Left lung (tissue), 10 donors: ENCODE measurements around the gene RAB33B. TPM values are rescaled to one million over a fixed set of nuclear protein-coding genes. Genes with fewer than 3 reads are reported as not detected.

Experiments
- ATAC-seq: fragments of 200-7000 bp; cut with Tn5 transposase; one replicate; pipeline ENCODE4 v1.9.1; 2020; ENCODE audit warnings: moderate library complexity
- DNase-seq, 4 donors: peaks; one replicate each; pipeline ENCODE4 v3.0.0-alpha.2; 2013 to 2020
- H3K27ac ChIP-seq, 2 donors: fragments of 200-600 bp; sonication (generic) in 1 of 2; one replicate each; pipeline versions ENCODE4 v1.5.0 to v1.8.0; 2020 to 2021
- H3K27me3 ChIP-seq, 2 donors: fragments of 200-600 bp; sonication (generic) in 1 of 2; one replicate each; pipeline versions ENCODE4 v1.5.0 to v1.8.0; 2020 to 2021
- H3K36me3 ChIP-seq, 2 donors: fragments of 200-600 bp; sonication (generic) in 1 of 2; one replicate each; pipeline versions ENCODE4 v1.5.0 to v1.8.0; 2020 to 2021
- H3K4me1 ChIP-seq, 2 donors: fragments of 200-600 bp; one replicate each; pipeline ENCODE4 v1.8.0; 2021
- H3K4me3 ChIP-seq, 2 donors: fragments of 200-600 bp; sonication (generic) in 1 of 2; one replicate each; pipeline versions ENCODE4 v1.5.0 to v1.8.0; 2020 to 2021; ENCODE audit warnings: mild to moderate bottlenecking in 1 of 2
- H3K9me3 ChIP-seq, 2 donors: fragments of 200-600 bp; sonication (generic) in 1 of 2; one replicate each; pipeline versions ENCODE4 v1.5.0 to v1.8.0; 2020 to 2021
- intact Hi-C, 2 donors: fragments of 100-400 bp; cut with DNase I; formaldehyde crosslinking; loops; one replicate each; pipeline versions ENCODE4 v1.11.2 to v1.14.2; 2022
- polyA plus RNA-seq, 6 donors: library from polyadenylated mRNA; unstranded; fragments of 120-200 nt; gene quantifications; one replicate each; pipeline ENCODE4 v1.2.1, GENCODE V29; 2013; ENCODE audit not compliant: insufficient read length in 6 of 6
- total RNA-seq, 2 donors: library from RNA; stranded (reverse); fragmentation: NEBNext Ultra II Directional; extraction: Animal tissue kit (Norgen Biotek cat#: 25700); gene quantifications; one replicate each; pipeline ENCODE4 v1.2.1, GENCODE V29; 2021
- TF ChIP-seq, protein P1 (sequence below), 2 donors: fragments of 200-600 bp; sonication (generic) in 1 of 2; IDR thresholded peaks; one replicate each; pipeline versions ENCODE4 v1.5.0 to v1.8.0; 2021; ENCODE audit warnings: antibody characterized with exemption in 2 of 2
- donor health status: DM: no; HTN: yes; CAD: no.
- donor health status: DM: no; HTN: no; CAD: no.

RAB33B gene
- total and polyA plus RNA-seq, 8 donors, result 8.4 to 13.3 (median 11.0) TPM

DNA sequence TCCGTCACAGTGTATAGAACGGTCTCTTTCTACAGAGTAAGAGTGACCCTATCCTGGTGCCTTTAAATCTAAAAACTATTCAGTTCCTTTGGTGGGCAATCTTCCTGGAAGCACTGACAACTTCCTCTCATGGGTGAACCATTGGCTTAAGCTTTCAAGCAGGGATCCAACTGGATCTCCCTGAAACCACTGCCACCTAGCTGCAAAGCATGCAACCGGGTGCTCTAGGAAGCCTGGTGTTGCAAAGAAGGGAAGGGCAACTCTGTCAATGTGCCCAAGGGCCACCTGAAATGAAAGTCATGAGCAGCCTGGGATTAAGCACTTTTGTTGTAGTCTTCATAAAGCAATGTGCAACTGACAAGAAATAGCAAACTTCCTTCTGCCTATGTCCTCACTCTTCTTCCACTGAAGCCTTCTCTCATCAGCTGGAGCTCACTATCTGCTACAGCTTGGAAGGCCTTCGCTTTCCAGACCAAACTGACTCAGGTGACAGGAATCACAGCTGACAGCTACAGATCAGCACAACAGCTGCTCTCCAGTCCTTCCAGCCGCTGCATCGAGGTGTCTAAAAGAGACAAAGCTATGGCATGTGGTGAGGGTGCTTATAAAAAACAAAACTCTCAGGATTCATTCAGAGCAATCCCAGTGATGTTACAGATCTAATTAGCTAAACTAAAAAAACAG, 55.9 kb downstream of the RAB33B start:
- Histone ChIP-seq H3K36me3 (peaks cover 0 to 84% of the 10 kb centered on the region in 2 donors), H3K9me3 (no peaks in the 10 kb centered on the region), H3K27me3 (no peaks in the 10 kb centered on the region), H3K4me1 (no peaks in the 10 kb centered on the region), H3K27ac (no peak overlapping the region), H3K4me3 (no peak overlapping the region)
- TF ChIP-seq, protein P1, sequence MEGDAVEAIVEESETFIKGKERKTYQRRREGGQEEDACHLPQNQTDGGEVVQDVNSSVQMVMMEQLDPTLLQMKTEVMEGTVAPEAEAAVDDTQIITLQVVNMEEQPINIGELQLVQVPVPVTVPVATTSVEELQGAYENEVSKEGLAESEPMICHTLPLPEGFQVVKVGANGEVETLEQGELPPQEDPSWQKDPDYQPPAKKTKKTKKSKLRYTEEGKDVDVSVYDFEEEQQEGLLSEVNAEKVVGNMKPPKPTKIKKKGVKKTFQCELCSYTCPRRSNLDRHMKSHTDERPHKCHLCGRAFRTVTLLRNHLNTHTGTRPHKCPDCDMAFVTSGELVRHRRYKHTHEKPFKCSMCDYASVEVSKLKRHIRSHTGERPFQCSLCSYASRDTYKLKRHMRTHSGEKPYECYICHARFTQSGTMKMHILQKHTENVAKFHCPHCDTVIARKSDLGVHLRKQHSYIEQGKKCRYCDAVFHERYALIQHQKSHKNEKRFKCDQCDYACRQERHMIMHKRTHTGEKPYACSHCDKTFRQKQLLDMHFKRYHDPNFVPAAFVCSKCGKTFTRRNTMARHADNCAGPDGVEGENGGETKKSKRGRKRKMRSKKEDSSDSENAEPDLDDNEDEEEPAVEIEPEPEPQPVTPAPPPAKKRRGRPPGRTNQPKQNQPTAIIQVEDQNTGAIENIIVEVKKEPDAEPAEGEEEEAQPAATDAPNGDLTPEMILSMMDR (IDR thresholded peaks at IDR 0.05), result no peak
- DNase-seq (no peak), ATAC-seq (peak; percentile 79)
- intact Hi-C loops, result no loop called here

DNA sequence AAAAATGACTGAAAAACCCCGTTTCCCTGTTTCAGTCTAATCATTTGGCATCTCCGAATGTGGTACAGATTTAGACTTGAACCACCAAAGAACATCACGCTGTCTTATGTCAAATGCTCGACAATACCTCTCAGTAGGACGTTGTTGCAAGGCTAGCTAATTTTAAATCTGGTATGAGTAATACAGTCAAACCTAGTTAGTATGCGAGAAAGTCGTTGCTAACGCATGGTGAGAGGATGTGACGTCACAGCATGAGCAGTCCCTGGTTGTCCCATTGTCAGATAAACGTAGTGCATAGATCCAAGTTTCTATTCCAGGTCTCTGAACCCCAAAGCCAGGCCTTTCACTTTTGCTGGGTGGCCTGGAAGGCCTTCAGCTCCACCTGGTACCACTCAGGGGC, 57.4 kb downstream of the RAB33B start:
- H3K27me3 ChIP-seq, result no peaks in the 10 kb centered on the region
- ATAC-seq (no peak), DNase-seq (no peak)
- no peaks in the 10 kb centered on the region for H3K9me3 ChIP-seq
- H3K4me1 ChIP-seq, result no peaks in the 10 kb centered on the region
- no peak overlapping the region for H3K27ac ChIP-seq
- no peak overlapping the region for H3K4me3 ChIP-seq
- peaks cover 0 to 94% of the 10 kb centered on the region in 2 donors for H3K36me3 ChIP-seq
- TF ChIP-seq, protein P1 (IDR thresholded peaks at IDR 0.05), result no peak
- intact Hi-C loops, result no loop called here

DNA sequence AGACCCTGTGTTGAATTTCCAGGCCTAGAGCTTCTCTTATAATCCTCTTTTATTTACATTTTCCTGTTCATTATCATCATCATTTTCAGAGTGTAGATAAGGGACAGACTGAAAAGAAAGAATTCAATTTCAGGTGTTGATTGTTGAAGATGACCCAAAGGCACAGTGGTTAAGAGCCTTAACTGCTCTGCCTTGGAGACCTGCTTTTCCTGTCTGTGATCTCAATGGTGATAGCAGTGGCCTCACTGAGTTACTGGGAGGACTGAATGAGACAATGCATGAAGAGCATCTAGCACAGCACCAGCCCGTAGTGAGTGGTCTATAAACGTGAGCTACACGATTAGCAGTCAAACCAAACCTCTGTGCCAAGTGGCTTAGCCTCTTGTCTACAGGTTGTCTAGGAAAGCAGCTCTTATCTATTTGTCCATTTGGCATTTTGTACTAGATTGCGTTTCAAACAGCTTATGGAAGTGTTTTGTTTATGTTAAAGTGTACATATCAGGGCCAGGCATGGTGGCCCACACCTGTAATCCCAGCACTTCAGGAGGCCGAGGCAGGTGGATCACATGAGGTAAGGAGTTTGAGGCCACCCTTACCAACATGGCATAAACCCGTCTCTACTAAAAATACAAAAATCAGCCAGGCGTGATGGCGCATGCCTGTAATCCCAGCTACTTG, 60.6 kb downstream of the RAB33B start:
- H3K27ac ChIP-seq, result no peak overlapping the region
- no peaks in the 10 kb centered on the region for H3K9me3 ChIP-seq
- DNase-seq (no peak), ATAC-seq (no peak)
- peaks cover 0 to 97% of the 10 kb centered on the region in 2 donors for H3K36me3 ChIP-seq
- intact Hi-C loops, result no loop called here
- no peaks in the 10 kb centered on the region for H3K27me3 ChIP-seq
- H3K4me1 ChIP-seq, result no peaks in the 10 kb centered on the region
- TF ChIP-seq, protein P1 (IDR thresholded peaks at IDR 0.05), result no peak
- no peak overlapping the region for H3K4me3 ChIP-seq

DNA sequence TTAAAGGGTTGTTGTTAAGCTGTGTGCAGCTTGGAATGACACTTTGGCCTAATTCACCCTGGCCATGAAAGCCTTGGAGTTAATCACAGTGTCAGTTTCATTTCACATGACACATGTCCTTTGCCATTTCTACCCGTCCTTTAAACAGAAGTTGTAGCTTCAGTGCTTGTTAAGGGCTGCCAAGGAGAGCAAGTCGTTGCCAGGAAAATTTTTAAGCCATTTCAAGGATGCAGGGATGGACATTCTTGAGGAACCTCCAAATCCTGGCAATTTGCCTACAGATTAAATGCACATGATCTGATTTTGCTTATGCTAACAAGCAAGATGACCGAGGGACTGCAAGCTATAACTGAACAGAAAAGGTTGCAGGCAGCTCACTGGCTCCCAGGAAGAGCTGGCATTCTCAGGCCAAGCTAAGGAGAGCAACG, 61.6 kb downstream of the RAB33B start:
- Histone ChIP-seq H3K4me3 (no peak overlapping the region), H3K9me3 (no peaks in the 10 kb centered on the region), H3K27me3 (no peaks in the 10 kb centered on the region), H3K4me1 (no peaks in the 10 kb centered on the region), H3K36me3 (peaks cover 0 to 93% of the 10 kb centered on the region in 2 donors), H3K27ac (no peak overlapping the region)
- ATAC-seq, result no peak
- TF ChIP-seq, protein P1 (IDR thresholded peaks at IDR 0.05), result no peak
- DNase-seq, result no peak
- intact Hi-C loops, result no loop called here

DNA sequence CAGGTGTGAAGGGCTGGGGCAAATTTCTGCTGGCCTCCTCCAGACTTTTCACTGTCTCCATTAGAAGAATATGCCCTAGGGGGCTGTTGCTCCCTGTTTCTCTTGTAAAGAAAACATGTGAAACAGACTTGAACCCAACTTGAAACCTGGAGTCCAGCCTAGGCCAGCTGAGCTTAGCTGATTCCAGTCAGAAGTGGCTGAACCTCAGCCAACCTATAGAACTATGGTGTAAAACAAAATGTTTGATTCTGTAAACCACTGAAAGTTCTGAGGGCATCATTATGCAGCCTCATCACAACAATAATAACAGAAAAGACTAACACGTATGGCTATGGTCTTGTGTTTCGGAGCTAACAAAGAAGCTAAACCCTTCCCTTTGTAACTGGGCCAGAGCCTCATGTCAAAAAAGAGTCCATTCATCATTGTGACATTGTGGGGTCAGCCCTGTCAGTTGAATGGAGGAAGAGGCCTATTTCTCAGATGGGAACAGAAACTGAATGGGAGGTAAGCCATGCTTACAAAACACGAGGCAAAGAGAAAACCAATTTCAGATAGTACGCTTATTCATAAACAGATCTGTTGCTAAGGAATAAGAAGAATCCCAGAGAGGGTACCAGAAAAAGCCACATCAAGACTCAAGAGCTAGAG, 68.0 kb downstream of the RAB33B start:
- ATAC-seq (no peak), DNase-seq (no peak)
- Histone ChIP-seq H3K27ac (no peak overlapping the region), H3K9me3 (no peaks in the 10 kb centered on the region), H3K4me1 (peaks cover 0 to 3% of the 10 kb centered on the region in 2 donors), H3K27me3 (no peaks in the 10 kb centered on the region), H3K36me3 (peaks cover 5 to 86% of the 10 kb centered on the region in 2 donors), H3K4me3 (no peak overlapping the region)
- intact Hi-C loops, result no loop called here
- TF ChIP-seq, protein P1 (IDR thresholded peaks at IDR 0.05), result no peak
